Muscle of leg (tissue), 11 donors: ENCODE measurements around the gene GRID1. TPM values are rescaled to one million over a fixed set of nuclear protein-coding genes. Genes with fewer than 3 reads are reported as not detected.

Experiments
- DNase-seq: peaks from one replicate; pipeline ENCODE4 v3.0.0; 2013
- H3K27ac ChIP-seq: one replicate; pipeline ENCODE4 v1.5.1; 2013; ENCODE audit warnings: mild to moderate bottlenecking, low read length, control low read depth
- H3K27me3 ChIP-seq: one replicate; pipeline ENCODE4 v1.6.1; 2013; ENCODE audit warnings: low read length; ENCODE audit not compliant: control insufficient read depth, insufficient read depth
- H3K36me3 ChIP-seq: one replicate; pipeline ENCODE4 v1.6.1; 2013; ENCODE audit warnings: low read length; ENCODE audit not compliant: control insufficient read depth, insufficient read depth
- H3K4me1 ChIP-seq: one replicate; pipeline ENCODE4 v1.6.1; 2013; ENCODE audit warnings: low read length; ENCODE audit not compliant: control insufficient read depth, insufficient read depth
- H3K4me3 ChIP-seq: one replicate; pipeline ENCODE4 v1.5.1; 2013; ENCODE audit warnings: low read length, control low read depth
- H3K9me3 ChIP-seq: replicated peaks from 2 replicates; pipeline ENCODE4 v1.6.1; 2013; ENCODE audit warnings: low read depth, low read length; ENCODE audit not compliant: control insufficient read depth
- WGBS: methylation state at CpG from one replicate; pipeline ENCODE4 v1.1.5; 2013; ENCODE audit warnings: missing lambda C conversion rate; ENCODE audit not compliant: insufficient coverage; 5-methylcytosine and 5-hydroxymethylcytosine counted together
- polyA plus RNA-seq, 8 donors: library from polyadenylated mRNA; unstranded; fragments of 120-200 nt; gene quantifications; one replicate each; pipeline versions ENCODE4 v1.2.1 to v1.2.3, GENCODE V29; 2013; ENCODE audit warnings: inconsistent platforms in 1 of 8, low replicate concordance in 1 of 8; ENCODE audit not compliant: insufficient read length in 8 of 8, insufficient read depth in 1 of 8
- total RNA-seq: library from RNA; stranded (reverse); fragments of 120-200 nt; gene quantifications from one replicate; pipeline ENCODE4 v1.2.4, GENCODE V29; 2013

The GRID1 gene
- total and polyA plus RNA-seq, 9 donors = 2.4 to 6.1 (median 3.1) TPM

- Histone ChIP-seq H3K9me3 (no peaks in the 10 kb centered on the region), H3K27me3 (no peaks in the 10 kb centered on the region), H3K36me3 (no peaks in the 10 kb centered on the region), H3K4me3 (no peak overlapping the region), H3K4me1 (no peaks in the 10 kb centered on the region), H3K27ac (no peak overlapping the region)
- WGBS = 81% methylated on average over 8 of the region's 13 CpGs
- DNase-seq = no peak
Measured at GRCh38 chr10:86163522-86164173, 202.9 kb downstream of the GRID1 start.

- Histone ChIP-seq H3K36me3 (no peaks in the 10 kb centered on the region), H3K9me3 (no peaks in the 10 kb centered on the region), H3K4me3 (no peak overlapping the region), H3K27ac (no peak overlapping the region), H3K27me3 (no peaks in the 10 kb centered on the region), H3K4me1 (no peaks in the 10 kb centered on the region)
- no peak for DNase-seq
- 92% methylated on average over 4 of the region's 5 CpGs for WGBS
Measured at GRCh38 chr10:86162696-86163400, 203.7 kb downstream of the GRID1 start.

GRCh38 chr10:86162036-86162435 lies 204.6 kb downstream of the GRID1 start:
- H3K27ac ChIP-seq = no peak overlapping the region
- H3K27me3 ChIP-seq = no peaks in the 10 kb centered on the region
- H3K4me3 ChIP-seq = no peak overlapping the region
- H3K36me3 ChIP-seq = no peaks in the 10 kb centered on the region
- no peaks in the 10 kb centered on the region for H3K4me1 ChIP-seq
- WGBS = 88% methylated on average over 1 of the region's 2 CpGs
- H3K9me3 ChIP-seq = no peaks in the 10 kb centered on the region
- no peak for DNase-seq

- Histone ChIP-seq H3K4me3 (no peak overlapping the region), H3K27me3 (peaks cover under 1% of the 10 kb centered on the region), H3K27ac (no peak overlapping the region), H3K36me3 (no peaks in the 10 kb centered on the region), H3K9me3 (no peaks in the 10 kb centered on the region), H3K4me1 (no peaks in the 10 kb centered on the region)
- 87% methylated on average over 4 of the region's 8 CpGs for WGBS
- no peak for DNase-seq
Measured at GRCh38 chr10:86160890-86161585, 205.6 kb downstream of the GRID1 start.

GRCh38 chr10:86159797-86160196 lies 206.8 kb downstream of the GRID1 start:
- 71% methylated on average over 2 of the region's 3 CpGs for WGBS

GRCh38 chr10:86155054-86155921 lies 211.3 kb downstream of the GRID1 start:
- Histone ChIP-seq H3K4me3 (no peak overlapping the region), H3K27me3 (peaks cover 2% of the 10 kb centered on the region), H3K36me3 (no peaks in the 10 kb centered on the region), H3K4me1 (no peaks in the 10 kb centered on the region), H3K9me3 (no peaks in the 10 kb centered on the region), H3K27ac (no peak overlapping the region)
- DNase-seq = no peak
- 14% methylated on average over 4 of the region's 7 CpGs for WGBS

More at GRCh38 chr10:86159797-86160196, 206.8 kb downstream of the GRID1 start:
- Histone ChIP-seq H3K36me3 (no peaks in the 10 kb centered on the region), H3K9me3 (no peaks in the 10 kb centered on the region), H3K4me3 (no peak overlapping the region), H3K27ac (no peak overlapping the region), H3K4me1 (no peaks in the 10 kb centered on the region), H3K27me3 (peaks cover 2% of the 10 kb centered on the region)
- no peak for DNase-seq

- Histone ChIP-seq H3K27ac (no peak overlapping the region), H3K9me3 (no peaks in the 10 kb centered on the region), H3K36me3 (no peaks in the 10 kb centered on the region), H3K4me3 (no peak overlapping the region), H3K27me3 (peaks cover 2% of the 10 kb centered on the region), H3K4me1 (no peaks in the 10 kb centered on the region)
- WGBS = 100% methylated on average over 2 of the region's 9 CpGs
- DNase-seq = no peak
Measured at GRCh38 chr10:86153751-86154150, 212.8 kb downstream of the GRID1 start.

GRCh38 chr10:86152911-86153310 lies 213.7 kb downstream of the GRID1 start:
- Histone ChIP-seq H3K4me1 (no peaks in the 10 kb centered on the region), H3K36me3 (no peaks in the 10 kb centered on the region), H3K27ac (no peak overlapping the region), H3K27me3 (peaks cover 2% of the 10 kb centered on the region), H3K9me3 (no peaks in the 10 kb centered on the region), H3K4me3 (no peak overlapping the region)
- 82% methylated on average over 3 of the region's 5 CpGs for WGBS
- no peak for DNase-seq

GRCh38 chr10:86152354-86152753 lies 214.2 kb downstream of the GRID1 start:
- Histone ChIP-seq H3K36me3 (no peaks in the 10 kb centered on the region), H3K9me3 (no peaks in the 10 kb centered on the region), H3K4me3 (no peak overlapping the region), H3K27me3 (peaks cover 2% of the 10 kb centered on the region), H3K27ac (no peak overlapping the region), H3K4me1 (no peaks in the 10 kb centered on the region)
- WGBS = 83% methylated on average over 5 of the region's 5 CpGs
- DNase-seq = no peak
